Neutrophil (primary cell): Measurements from ENCODE around the gene BEX5.
"Not testable (repeated sequence)": the region's sequence is repeated elsewhere in the genome, so short reads cannot be mapped to it uniquely, and the experiment has no call there.

Experiments
- H3K27ac ChIP-seq: fragments of 200-600 bp; sonication (generic); 2 replicates; pipeline ENCODE4 v1.5.1; 2016; ENCODE audit warnings: mild to moderate bottlenecking, moderate library complexity
- H3K27me3 ChIP-seq: fragments of 200-600 bp; sonication (generic); 2 replicates; pipeline ENCODE4 v1.6.0; 2016; ENCODE audit warnings: mild to moderate bottlenecking
- H3K36me3 ChIP-seq: fragments of 200-600 bp; sonication (generic); 2 replicates; pipeline ENCODE4 v1.5.1; 2017
- H3K4me1 ChIP-seq, 2 experiments: fragments of 200-600 bp in 1 of 2; sonication (generic) in 1 of 2; 1 replicate in 1 of 2; 2 replicates in 1 of 2; pipeline versions ENCODE4 v1.5.1 to v1.6.1; 2013 to 2016; ENCODE audit warnings: low read depth in 1 of 2, low read length in 1 of 2, mild to moderate bottlenecking in 1 of 2, moderate library complexity in 1 of 2; ENCODE audit not compliant: control insufficient read depth in 1 of 2, insufficient read depth in 1 of 2
- H3K4me3 ChIP-seq, 2 experiments: fragments of 200-600 bp in 1 of 2; sonication (generic) in 1 of 2; 1 replicate in 1 of 2; 2 replicates in 1 of 2; pipeline ENCODE4 v1.5.1; 2013 to 2016; ENCODE audit warnings: low read depth in 1 of 2, low read length in 1 of 2, mild to moderate bottlenecking in 1 of 2, moderate library complexity in 1 of 2
- H3K9me3 ChIP-seq: fragments of 200-600 bp; sonication (generic); 2 replicates; pipeline ENCODE4 v1.5.1; 2016
- TF ChIP-seq, protein P1 (sequence below): fragments of 200-600 bp; sonication (generic); IDR thresholded peaks from 2 replicates; pipeline ENCODE4 v1.5.1; 2016; ENCODE audit warnings: antibody characterized with exemption

BEX5 gene

GRCh38 chrX:102155806-102156179, at the start of gene BEX5:
Gene BEX5, minus strand, starts transcription at chrX:102155977. Its CDS starts 1,712 bp downstream, at chrX:102154265.
- Histone ChIP-seq H3K4me3 (no peak within 1 kb of the TSS), H3K27me3 (peaks cover 31% of the 10 kb centered on the region), H3K36me3 (no peaks in the 10 kb centered on the region), H3K9me3 (no peaks in the 10 kb centered on the region), H3K4me1 (no peaks in the 10 kb centered on the region), H3K27ac (no peak within 1 kb of the TSS)
- TF ChIP-seq, protein P1, sequence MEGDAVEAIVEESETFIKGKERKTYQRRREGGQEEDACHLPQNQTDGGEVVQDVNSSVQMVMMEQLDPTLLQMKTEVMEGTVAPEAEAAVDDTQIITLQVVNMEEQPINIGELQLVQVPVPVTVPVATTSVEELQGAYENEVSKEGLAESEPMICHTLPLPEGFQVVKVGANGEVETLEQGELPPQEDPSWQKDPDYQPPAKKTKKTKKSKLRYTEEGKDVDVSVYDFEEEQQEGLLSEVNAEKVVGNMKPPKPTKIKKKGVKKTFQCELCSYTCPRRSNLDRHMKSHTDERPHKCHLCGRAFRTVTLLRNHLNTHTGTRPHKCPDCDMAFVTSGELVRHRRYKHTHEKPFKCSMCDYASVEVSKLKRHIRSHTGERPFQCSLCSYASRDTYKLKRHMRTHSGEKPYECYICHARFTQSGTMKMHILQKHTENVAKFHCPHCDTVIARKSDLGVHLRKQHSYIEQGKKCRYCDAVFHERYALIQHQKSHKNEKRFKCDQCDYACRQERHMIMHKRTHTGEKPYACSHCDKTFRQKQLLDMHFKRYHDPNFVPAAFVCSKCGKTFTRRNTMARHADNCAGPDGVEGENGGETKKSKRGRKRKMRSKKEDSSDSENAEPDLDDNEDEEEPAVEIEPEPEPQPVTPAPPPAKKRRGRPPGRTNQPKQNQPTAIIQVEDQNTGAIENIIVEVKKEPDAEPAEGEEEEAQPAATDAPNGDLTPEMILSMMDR: no peak

- TF ChIP-seq, protein P1: no peak
- Histone ChIP-seq H3K9me3 (no peaks in the 10 kb centered on the region), H3K4me3 (no peak overlapping the region), H3K27me3 (no peaks in the 10 kb centered on the region), H3K36me3 (no peaks in the 10 kb centered on the region), H3K4me1 (no peaks in the 10 kb centered on the region), H3K27ac (no peak overlapping the region)
These were observed 30.4 kb upstream of the BEX5 start for GRCh38 chrX:102185967-102186720.

GRCh38 chrX:102154900-102155805, 624 bp downstream of the BEX5 start:
- TF ChIP-seq, protein P1: no peak
- Histone ChIP-seq H3K4me1 (no peaks in the 10 kb centered on the region), H3K27me3 (peaks cover 31% of the 10 kb centered on the region), H3K9me3 (no peaks in the 10 kb centered on the region), H3K36me3 (no peaks in the 10 kb centered on the region), H3K4me3 (no peak overlapping the region), H3K27ac (no peak overlapping the region)

GRCh38 chrX:102154218-102154860, 1.4 kb downstream of the BEX5 start:
- Histone ChIP-seq H3K27me3 (peaks cover 31% of the 10 kb centered on the region), H3K4me1 (no peaks in the 10 kb centered on the region), H3K27ac (no peak overlapping the region), H3K9me3 (no peaks in the 10 kb centered on the region), H3K4me3 (no peak overlapping the region), H3K36me3 (no peaks in the 10 kb centered on the region)
- TF ChIP-seq, protein P1: no peak

DNA sequence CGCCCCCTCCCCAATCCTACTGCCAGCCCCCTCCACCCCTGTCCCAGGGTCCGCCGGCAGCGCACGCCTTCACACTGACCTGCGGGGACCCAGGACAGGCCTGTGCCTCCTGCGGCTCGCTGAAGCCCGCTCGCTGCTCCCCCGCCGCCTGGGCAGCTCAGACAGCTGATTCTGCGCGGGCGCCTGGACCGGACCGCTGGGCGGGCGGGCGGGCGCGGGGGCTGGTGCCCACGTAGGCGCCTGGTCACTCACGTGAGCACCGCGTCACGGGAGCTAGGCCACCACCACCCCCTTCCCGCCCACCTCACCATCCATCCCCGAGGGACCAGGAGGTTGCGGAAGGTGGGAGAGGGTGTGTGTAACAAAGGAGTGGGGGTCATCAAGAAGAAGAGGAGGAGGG, 13.5 kb downstream of the BEX5 start, which contains the start of gene TCEAL6:
TCEAL6 (minus strand) TSS at position 208 of the 400 bp plus-strand sequence.
- not testable (repeated sequence) for H3K36me3 ChIP-seq, H3K27ac ChIP-seq, H3K4me3 ChIP-seq, H3K4me1 ChIP-seq, H3K9me3 ChIP-seq
- peaks cover 26% of the 10 kb centered on the region for H3K27me3 ChIP-seq

DNA sequence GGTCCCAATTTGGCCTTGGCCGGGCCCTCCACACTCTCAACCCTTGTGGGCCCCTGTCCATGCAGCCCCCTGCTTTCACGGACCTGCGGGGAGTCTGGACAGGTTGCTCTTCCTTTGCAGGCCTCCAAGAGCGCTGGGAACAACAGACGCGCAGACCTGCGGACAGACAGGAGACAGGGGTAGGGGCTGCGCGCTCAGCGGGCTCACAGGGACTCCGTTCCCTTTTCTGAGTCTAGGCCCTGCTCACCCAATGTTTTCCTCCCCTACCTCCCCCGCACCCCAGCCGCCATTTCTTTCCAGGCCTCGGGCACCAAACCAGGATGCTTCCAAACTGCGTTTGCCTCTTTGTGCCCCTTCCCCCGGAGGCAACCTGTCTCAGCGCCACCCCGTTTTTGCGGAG, 14.1 kb downstream of the BEX5 start:
- H3K27me3 ChIP-seq: peaks cover 26% of the 10 kb centered on the region

GRCh38 chrX:102140876-102141275, 14.9 kb downstream of the BEX5 start:
- not testable (repeated sequence) for H3K36me3 ChIP-seq, H3K9me3 ChIP-seq, H3K27ac ChIP-seq, H3K4me3 ChIP-seq, H3K4me1 ChIP-seq
- H3K27me3 ChIP-seq: peaks cover 26% of the 10 kb centered on the region

More for the DNA sequence above, 14.1 kb downstream of the BEX5 start:
- H3K4me1 ChIP-seq, H3K9me3 ChIP-seq, H3K4me3 ChIP-seq, H3K27ac ChIP-seq, H3K36me3 ChIP-seq: not testable (repeated sequence)
